WTC11 (cell line): ENCODE data around the gene EBF3. TPM values are rescaled to one million over a fixed set of nuclear protein-coding genes. Genes with fewer than 3 reads are reported as not detected.

Source experiments
- ATAC-seq: fragments of 200-7000 bp; cut with Tn5 transposase; 2 replicates; pipeline ENCODE4 v1.10.0; 2021; ENCODE audit warnings: mild to moderate bottlenecking, moderate library complexity
- CTCF ChIA-PET: fragments of 300-600 bp; sonication (Branson Sonifier 250); formaldehyde crosslinking; loops from one replicate; lab custom pipeline; 2021; ENCODE audit warnings: antibody characterized with exemption; lab: Charles Lee
- POLR2A ChIA-PET: fragments of 350-600 bp; sonication (Branson Sonifier 250); formaldehyde crosslinking; loops from one replicate; lab custom pipeline; 2021; ENCODE audit warnings: antibody characterized with exemption; lab: Charles Lee
- DNase-seq: peaks from one replicate; pipeline ENCODE4 v3.0.0; 2021; ENCODE audit warnings: low spot score
- H3K27ac Mint-ChIP-seq: 2 replicates; pipeline ENCODE4 v1.8.0; 2021; ENCODE audit warnings: mixed read lengths
- H3K27me3 Mint-ChIP-seq: 2 replicates; pipeline ENCODE4 v1.8.0; 2021; ENCODE audit warnings: low read depth, mild to moderate bottlenecking, moderate library complexity, mixed read lengths
- H3K36me3 Mint-ChIP-seq: 2 replicates; pipeline ENCODE4 v1.8.0; 2021; ENCODE audit warnings: mixed read lengths
- H3K4me1 Mint-ChIP-seq: 2 replicates; pipeline ENCODE4 v1.8.0; 2022; ENCODE audit warnings: mixed read lengths
- H3K4me3 Mint-ChIP-seq: 2 replicates; pipeline ENCODE4 v1.8.0; 2021; ENCODE audit warnings: mild to moderate bottlenecking, moderate library complexity, mixed read lengths
- H3K9me3 Mint-ChIP-seq: 2 replicates; pipeline ENCODE4 v1.8.0; 2021; ENCODE audit warnings: mixed read lengths
- AFF4 ChIP-seq: sonication (generic); formaldehyde crosslinking; IDR thresholded peaks from 2 replicates; pipeline ENCODE4 v1.8.1; 2023; ENCODE audit warnings: mild to moderate bottlenecking, missing genetic modification reagents, borderline replicate concordance
- ATF6 ChIP-seq: sonication (generic); formaldehyde crosslinking; IDR thresholded peaks from 2 replicates; pipeline ENCODE4 v1.8.1; 2023; ENCODE audit warnings: mild to moderate bottlenecking, missing genetic modification reagents
- FOXJ3 ChIP-seq: sonication (generic); formaldehyde crosslinking; IDR thresholded peaks from 2 replicates; pipeline ENCODE4 v1.9.0; 2021; ENCODE audit warnings: missing genetic modification reagents, mild to moderate bottlenecking, borderline replicate concordance
- FOXP1 ChIP-seq: sonication (generic); formaldehyde crosslinking; IDR thresholded peaks from 2 replicates; pipeline ENCODE4 v1.8.0; 2022; ENCODE audit warnings: missing genetic modification reagents, mild to moderate bottlenecking, moderate library complexity, borderline replicate concordance
- MAX ChIP-seq: sonication (generic); formaldehyde crosslinking; IDR thresholded peaks from 2 replicates; pipeline ENCODE4 v1.8.0; 2022; ENCODE audit warnings: mild to moderate bottlenecking, missing genetic modification reagents
- MYBL2 ChIP-seq: sonication (generic); formaldehyde crosslinking; IDR thresholded peaks from 2 replicates; pipeline ENCODE4 v1.8.1; 2023; ENCODE audit warnings: mild to moderate bottlenecking, moderate library complexity, missing genetic modification reagents
- NR2C2 ChIP-seq: sonication (generic); formaldehyde crosslinking; IDR thresholded peaks from 2 replicates; pipeline ENCODE4 v1.8.0; 2022; ENCODE audit warnings: mild to moderate bottlenecking, missing genetic modification reagents
- PRRX2 ChIP-seq: fragments of 250-450 bp; sonication (Bioruptor Pico); IDR thresholded peaks from 2 replicates; pipeline ENCODE4 v1.8.0; 2021; ENCODE audit warnings: mild to moderate bottlenecking
- ZBTB21 ChIP-seq: sonication (generic); formaldehyde crosslinking; IDR thresholded peaks from 2 replicates; pipeline ENCODE4 v1.8.1; 2023; ENCODE audit warnings: mild to moderate bottlenecking, missing genetic modification reagents, borderline replicate concordance
- ZNF232 ChIP-seq: sonication (generic); formaldehyde crosslinking; IDR thresholded peaks from 2 replicates; pipeline ENCODE4 v1.8.0; 2022; ENCODE audit warnings: mild to moderate bottlenecking, missing genetic modification reagents
- ZNF532 ChIP-seq: fragments of 250-450 bp; sonication (Bioruptor Pico); IDR thresholded peaks from 2 replicates; pipeline ENCODE4 v1.9.0; 2021; ENCODE audit warnings: mild to moderate bottlenecking, borderline replicate concordance
- total RNA-seq: library from RNA; stranded (reverse); gene quantifications from 3 replicates; pipeline ENCODE4 v1.2.3, GENCODE V29; 2021
- TF ChIP-seq, protein P1 (sequence below): sonication (generic); formaldehyde crosslinking; conservative IDR thresholded peaks from 2 replicates; pipeline ENCODE4 v1.8.1; 2022; ENCODE audit warnings: mild to moderate bottlenecking, missing genetic modification reagents
- TF ChIP-seq, protein P2 (sequence below): sonication (generic); formaldehyde crosslinking; IDR thresholded peaks from 2 replicates; pipeline ENCODE4 v1.8.1; 2022; ENCODE audit warnings: low read depth, mild to moderate bottlenecking, moderate library complexity, missing genetic modification reagents, borderline replicate concordance
- TF ChIP-seq, protein P3 (sequence below): sonication (generic); formaldehyde crosslinking; IDR thresholded peaks from 2 replicates; pipeline ENCODE4 v1.8.0; 2023; ENCODE audit warnings: missing genetic modification reagents, mild to moderate bottlenecking, borderline replicate concordance
- TF ChIP-seq, protein P4 (sequence below): fragments of 250-450 bp; sonication (Bioruptor Pico); IDR thresholded peaks from 2 replicates; pipeline ENCODE4 v1.9.0; 2021; ENCODE audit warnings: mild to moderate bottlenecking

The EBF3 gene
- total RNA-seq, 1 experiment from 2014 or later: 1.2 TPM

DNA sequence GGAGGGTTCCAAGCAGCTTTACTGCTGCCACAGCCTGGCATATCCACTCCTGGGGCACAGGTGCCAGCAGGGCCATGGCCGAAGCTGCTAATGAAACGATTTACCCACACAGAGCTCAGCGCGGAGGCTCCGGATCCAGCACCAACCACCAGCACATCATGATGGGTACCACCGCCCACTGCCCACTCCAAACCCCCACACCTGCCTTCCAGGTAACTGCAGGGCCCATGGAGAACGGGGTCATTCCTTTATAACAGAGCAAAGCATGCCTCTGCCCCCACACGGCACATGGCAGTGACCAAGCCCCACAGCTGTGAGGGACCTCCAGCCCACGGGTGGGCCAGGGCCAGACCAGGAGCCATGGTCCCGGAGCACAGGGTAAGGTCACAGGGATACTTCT lies 53.2 kb downstream of the EBF3 start:
- H3K4me1 Mint-ChIP-seq: peaks cover 14% of the 10 kb centered on the region
- ATAC-seq (no peak), DNase-seq (no peak)
- no peak for TF ChIP-seq NR2C2 (CRISPR knock-in tag)
- TF ChIP-seq, protein P1, sequence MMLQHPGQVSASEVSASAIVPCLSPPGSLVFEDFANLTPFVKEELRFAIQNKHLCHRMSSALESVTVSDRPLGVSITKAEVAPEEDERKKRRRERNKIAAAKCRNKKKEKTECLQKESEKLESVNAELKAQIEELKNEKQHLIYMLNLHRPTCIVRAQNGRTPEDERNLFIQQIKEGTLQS: no peak
- TF ChIP-seq, all 79 proteins: peak for 0
- H3K36me3 Mint-ChIP-seq: no peaks in the 10 kb centered on the region
- no peaks in the 10 kb centered on the region for H3K27me3 Mint-ChIP-seq
- H3K9me3 Mint-ChIP-seq: no peaks in the 10 kb centered on the region
- no peak overlapping the region for H3K27ac Mint-ChIP-seq
- CTCF ChIA-PET: no interaction called here
- no peak overlapping the region for H3K4me3 Mint-ChIP-seq
- POLR2A ChIA-PET: no interaction called here

DNA sequence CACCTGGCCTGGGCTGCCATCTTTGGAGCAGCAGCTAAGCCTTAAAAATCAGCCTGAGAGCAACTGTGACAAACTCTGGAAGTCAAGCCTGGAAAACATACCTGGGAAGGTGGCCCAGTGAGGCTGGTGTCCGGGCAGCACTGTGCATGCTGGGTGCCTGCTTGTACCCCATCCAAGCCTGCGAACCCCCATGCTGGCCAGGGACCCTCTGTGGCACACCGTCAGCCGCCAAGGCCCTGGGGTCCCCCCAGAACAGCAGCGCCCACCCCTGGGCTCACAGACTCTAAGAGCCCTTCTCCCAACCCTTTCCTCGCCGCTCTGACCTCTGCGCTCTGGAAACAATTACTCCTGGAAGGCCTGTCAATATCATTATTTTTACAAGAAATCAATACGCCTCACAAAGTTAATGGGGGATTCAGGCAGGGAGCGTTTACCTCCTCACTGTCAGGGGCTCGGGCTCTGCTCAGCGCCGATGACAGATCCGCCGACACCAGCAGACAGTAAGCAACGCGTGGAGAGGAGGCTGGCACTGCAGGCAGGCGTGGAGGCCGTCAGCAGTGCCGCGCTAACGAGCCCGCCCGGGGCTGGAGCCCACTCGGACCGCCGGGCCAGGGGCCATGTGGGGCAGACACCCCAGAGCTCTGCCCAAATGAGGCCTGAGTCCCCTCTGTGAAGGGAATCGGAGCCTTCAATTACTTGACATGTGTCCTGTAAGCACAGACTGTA lies 54.4 kb downstream of the EBF3 start:
- H3K27ac Mint-ChIP-seq: no peak overlapping the region
- no peak overlapping the region for H3K4me3 Mint-ChIP-seq
- POLR2A ChIA-PET: interaction anchor here (0.6 kb wide), 1 partner anchor 42 kb away, joined by 3 read pairs; no protein-coding TSS in a partner anchor
- no peak for TF ChIP-seq FOXJ3
- no peak for TF ChIP-seq FOXP1 (CRISPR knock-in tag)
- TF ChIP-seq ATF6 (CRISPR knock-in tag): no peak
- TF ChIP-seq, protein P2, sequence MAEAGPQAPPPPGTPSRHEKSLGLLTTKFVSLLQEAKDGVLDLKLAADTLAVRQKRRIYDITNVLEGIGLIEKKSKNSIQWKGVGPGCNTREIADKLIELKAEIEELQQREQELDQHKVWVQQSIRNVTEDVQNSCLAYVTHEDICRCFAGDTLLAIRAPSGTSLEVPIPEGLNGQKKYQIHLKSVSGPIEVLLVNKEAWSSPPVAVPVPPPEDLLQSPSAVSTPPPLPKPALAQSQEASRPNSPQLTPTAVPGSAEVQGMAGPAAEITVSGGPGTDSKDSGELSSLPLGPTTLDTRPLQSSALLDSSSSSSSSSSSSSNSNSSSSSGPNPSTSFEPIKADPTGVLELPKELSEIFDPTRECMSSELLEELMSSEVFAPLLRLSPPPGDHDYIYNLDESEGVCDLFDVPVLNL (CRISPR knock-in tag): no peak
- TF ChIP-seq ZNF532 (CRISPR knock-in tag): no peak
- TF ChIP-seq MAX (CRISPR knock-in tag): no peak
- no peak for TF ChIP-seq PRRX2
- TF ChIP-seq AFF4: no peak
- TF ChIP-seq ZBTB21 (CRISPR knock-in tag): no peak
- TF ChIP-seq, protein P3, sequence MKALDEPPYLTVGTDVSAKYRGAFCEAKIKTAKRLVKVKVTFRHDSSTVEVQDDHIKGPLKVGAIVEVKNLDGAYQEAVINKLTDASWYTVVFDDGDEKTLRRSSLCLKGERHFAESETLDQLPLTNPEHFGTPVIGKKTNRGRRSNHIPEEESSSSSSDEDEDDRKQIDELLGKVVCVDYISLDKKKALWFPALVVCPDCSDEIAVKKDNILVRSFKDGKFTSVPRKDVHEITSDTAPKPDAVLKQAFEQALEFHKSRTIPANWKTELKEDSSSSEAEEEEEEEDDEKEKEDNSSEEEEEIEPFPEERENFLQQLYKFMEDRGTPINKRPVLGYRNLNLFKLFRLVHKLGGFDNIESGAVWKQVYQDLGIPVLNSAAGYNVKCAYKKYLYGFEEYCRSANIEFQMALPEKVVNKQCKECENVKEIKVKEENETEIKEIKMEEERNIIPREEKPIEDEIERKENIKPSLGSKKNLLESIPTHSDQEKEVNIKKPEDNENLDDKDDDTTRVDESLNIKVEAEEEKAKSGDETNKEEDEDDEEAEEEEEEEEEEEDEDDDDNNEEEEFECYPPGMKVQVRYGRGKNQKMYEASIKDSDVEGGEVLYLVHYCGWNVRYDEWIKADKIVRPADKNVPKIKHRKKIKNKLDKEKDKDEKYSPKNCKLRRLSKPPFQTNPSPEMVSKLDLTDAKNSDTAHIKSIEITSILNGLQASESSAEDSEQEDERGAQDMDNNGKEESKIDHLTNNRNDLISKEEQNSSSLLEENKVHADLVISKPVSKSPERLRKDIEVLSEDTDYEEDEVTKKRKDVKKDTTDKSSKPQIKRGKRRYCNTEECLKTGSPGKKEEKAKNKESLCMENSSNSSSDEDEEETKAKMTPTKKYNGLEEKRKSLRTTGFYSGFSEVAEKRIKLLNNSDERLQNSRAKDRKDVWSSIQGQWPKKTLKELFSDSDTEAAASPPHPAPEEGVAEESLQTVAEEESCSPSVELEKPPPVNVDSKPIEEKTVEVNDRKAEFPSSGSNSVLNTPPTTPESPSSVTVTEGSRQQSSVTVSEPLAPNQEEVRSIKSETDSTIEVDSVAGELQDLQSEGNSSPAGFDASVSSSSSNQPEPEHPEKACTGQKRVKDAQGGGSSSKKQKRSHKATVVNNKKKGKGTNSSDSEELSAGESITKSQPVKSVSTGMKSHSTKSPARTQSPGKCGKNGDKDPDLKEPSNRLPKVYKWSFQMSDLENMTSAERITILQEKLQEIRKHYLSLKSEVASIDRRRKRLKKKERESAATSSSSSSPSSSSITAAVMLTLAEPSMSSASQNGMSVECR (CRISPR knock-in tag): no peak
- TF ChIP-seq ZNF232 (CRISPR knock-in tag): no peak
- no peak for TF ChIP-seq MYBL2 (CRISPR knock-in tag)
- TF ChIP-seq, protein P4, sequence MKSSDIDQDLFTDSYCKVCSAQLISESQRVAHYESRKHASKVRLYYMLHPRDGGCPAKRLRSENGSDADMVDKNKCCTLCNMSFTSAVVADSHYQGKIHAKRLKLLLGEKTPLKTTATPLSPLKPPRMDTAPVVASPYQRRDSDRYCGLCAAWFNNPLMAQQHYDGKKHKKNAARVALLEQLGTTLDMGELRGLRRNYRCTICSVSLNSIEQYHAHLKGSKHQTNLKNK (CRISPR knock-in tag): no peak
- TF ChIP-seq, all 79 proteins: peak for 0
- CTCF ChIA-PET: interaction anchor here (1.1 kb wide), 1 partner anchor 20 kb away, joined by 3 read pairs; no protein-coding TSS in a partner anchor
- ATAC-seq (no peak), DNase-seq (no peak)
- H3K27me3 Mint-ChIP-seq: no peaks in the 10 kb centered on the region
- no peaks in the 10 kb centered on the region for H3K36me3 Mint-ChIP-seq
- no peaks in the 10 kb centered on the region for H3K9me3 Mint-ChIP-seq
- H3K4me1 Mint-ChIP-seq: peaks cover 14% of the 10 kb centered on the region
